NCI-H2081 (cell line): ENCODE results near the gene RNU7-1.
A peak's percentile ranks its signal among the peaks of the same experiment; 100 is the strongest.
"Not testable (repeated sequence)": the region's sequence is repeated elsewhere in the genome, so short reads cannot be mapped to it uniquely, and the experiment has no call there.

Experiments used
- DNase-seq, 2 experiments: peaks; one replicate each; lab custom pipeline; 2025; lab: John Stamatoyannopoulos, UW

Gene RNU7-1

DNA sequence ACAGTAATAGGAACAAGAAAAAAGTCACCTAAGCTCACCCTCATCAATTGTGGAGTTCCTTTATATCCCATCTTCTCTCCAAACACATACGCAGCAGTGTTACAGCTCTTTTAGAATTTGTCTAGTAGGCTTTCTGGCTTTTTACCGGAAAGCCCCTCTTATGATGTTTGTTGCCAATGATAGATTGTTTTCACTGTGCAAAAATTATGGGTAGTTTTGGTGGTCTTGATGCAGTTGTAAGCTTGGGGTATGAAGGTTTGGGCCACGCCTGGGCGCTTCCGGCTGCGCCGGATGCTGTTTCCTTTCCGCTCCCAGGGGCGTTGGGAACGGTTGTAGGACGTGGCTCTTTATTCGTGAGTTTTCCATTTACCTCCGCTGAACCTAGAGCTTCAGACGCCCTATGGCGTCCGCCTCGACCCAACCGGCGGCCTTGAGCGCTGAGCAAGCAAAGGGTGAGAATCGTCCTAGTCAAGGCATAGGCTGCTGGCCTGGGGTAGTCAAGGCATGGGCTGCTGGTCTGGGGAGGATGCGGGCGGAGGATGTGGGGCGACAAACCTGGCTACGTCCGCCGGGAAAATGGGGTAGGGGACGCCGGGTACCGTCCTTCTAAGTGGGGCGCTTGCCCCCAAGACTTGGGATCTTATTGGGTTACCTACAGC is at the start of gene RNU7-1, which contains the start of gene C12orf57:
Gene RNU7-1 (plus strand): TSS at position 95 of the 659 bp plus-strand sequence.
Gene C12orf57 (plus strand): TSS at position 301 of the 659 bp plus-strand sequence. CDS start 100 bp downstream, at position 401.
- peak; percentile 92 to 97 for DNase-seq

GRCh38 chr12:6894321-6894720 is 49.3 kb upstream of the RNU7-1 start:
- DNase-seq: no peak

DNA sequence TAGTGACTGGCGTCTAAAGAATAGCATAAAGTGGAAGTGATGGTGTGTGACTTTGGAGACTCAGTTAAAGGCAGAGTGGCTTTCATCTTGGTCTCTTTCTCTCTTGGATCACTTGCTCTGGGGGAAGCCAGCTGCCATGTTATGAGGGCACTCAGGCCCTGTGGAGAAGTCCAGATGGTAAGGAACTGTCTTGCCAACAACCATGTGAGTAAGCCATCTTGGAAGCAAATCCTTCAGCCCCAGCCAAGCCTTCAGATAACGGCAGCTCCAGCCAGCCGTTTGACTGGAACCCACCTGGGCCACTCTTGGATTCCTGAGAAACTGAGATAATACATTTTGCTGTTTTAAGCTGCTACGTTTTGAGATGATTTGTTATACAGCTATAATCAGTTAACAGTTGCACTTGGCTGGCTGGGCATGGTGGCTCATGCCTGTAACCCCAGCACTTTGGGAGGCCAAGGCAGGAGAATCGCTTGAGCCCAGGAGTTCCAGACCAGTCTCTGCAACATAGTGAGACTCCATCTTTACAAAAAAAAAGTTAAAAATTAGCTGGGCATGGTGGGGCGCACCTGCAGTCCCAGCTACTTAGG is 46.7 kb upstream of the RNU7-1 start:
- DNase-seq: no peak

- no peak for DNase-seq
Observed at GRCh38 chr12:6899427-6899826, 44.2 kb upstream of the RNU7-1 start.

DNA sequence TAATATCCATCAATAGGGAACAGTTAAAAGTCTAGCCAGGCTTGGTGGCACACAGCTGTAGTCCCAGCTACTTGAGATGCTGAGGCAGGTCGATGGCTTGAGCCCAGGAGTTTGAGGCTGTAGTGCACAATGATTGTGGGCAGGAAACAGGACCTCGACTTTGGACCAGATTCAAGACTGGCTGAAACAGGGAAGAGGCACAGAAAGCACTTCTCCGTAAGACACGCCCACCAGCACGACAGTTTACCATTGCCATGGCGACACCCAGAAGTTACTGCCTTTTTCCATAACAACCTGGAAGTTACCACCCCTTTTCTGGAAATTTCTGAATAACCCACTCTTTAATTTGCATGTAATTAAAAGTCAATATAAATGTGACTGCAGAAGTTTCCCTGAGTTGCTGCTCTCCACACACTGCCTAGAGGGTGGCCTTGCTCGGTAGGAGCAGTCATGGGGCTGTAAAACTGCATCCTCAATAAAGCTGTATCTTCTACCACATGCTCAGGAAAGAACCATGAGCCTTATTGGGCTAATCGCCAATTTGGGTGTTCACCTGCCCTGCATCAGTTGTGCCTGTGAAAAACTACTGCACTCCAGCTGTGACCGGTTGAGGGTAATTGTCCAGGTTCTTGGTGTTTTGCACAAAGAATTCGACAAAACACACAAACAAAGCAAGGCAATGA is 43.6 kb upstream of the RNU7-1 start:
- peak; percentile 20 to 47 for DNase-seq

- DNase-seq: no peak
Observed at GRCh38 chr12:6902448-6902847, 41.2 kb upstream of the RNU7-1 start.

DNA sequence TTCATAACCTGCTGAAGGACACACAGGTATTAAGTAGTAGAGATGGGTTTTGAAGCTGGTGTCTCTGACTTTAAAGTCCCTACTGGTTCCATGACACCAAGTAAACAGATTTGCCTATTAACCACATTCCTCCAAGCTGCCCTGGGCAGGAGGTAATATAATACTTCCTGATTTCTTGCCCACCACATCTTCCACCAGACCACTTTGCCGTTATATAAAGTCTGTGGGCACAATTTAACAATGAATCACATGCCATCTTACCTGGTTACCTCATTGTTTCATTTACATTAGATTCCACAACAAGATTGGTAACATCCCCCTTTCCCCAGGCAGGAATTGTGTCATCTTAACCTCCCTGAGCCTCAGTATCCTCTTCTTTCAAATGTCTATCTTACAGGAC is 39.9 kb upstream of the RNU7-1 start:
- no peak for DNase-seq

DNA sequence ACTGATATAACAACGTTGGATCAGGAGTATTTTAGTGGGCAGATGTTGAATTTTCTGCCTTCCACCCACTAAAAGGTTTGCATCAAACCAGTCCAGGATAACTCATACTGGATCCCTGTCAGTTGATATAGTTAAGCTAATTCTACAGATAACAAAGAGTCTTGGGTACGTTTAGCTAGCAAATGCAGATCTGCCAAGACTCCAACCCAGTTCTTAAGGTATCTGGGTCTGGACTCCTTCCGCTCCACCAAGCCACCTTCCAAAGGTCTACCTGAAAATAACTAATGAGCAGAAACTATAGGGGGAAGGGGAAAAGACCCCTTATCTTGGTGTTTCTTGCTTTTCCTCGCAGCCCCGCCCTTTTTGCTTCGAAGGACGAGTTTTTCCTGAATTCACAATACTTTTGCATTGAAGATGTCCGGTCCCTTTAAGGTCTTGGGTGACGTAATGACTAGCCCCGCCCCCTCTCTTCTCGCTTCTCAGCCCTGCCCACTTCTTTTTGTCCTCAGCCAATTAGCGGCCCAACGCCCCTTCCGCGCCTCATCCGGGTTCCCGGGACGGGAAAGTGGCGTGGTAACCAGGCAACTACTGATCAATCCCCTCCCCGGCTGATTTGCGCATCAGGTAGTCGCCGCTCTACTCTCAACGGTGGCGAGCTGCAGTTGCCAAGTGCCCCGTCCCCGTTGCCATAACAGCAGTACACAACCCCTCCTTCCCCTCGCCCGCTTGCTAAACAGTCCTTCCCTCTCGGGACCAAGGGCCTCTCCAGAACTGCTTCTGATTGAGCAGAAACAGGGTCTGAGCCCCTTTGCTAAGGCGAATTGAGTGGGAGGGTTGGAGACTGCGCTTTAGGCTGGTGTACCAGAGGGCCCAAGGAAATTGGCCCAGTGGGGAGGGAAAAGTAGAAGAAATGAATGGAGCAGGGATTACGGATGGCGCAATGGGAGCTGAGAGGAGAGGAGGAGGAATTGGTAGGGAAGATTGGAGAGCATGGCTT is 39.0 kb upstream of the RNU7-1 start, which contains the start of gene LRRC23:
Gene LRRC23 (plus strand): TSS at position 543 of the 997 bp plus-strand sequence. CDS start 812 bp downstream, outside the sequence.
- DNase-seq: peak; percentile 97

DNA sequence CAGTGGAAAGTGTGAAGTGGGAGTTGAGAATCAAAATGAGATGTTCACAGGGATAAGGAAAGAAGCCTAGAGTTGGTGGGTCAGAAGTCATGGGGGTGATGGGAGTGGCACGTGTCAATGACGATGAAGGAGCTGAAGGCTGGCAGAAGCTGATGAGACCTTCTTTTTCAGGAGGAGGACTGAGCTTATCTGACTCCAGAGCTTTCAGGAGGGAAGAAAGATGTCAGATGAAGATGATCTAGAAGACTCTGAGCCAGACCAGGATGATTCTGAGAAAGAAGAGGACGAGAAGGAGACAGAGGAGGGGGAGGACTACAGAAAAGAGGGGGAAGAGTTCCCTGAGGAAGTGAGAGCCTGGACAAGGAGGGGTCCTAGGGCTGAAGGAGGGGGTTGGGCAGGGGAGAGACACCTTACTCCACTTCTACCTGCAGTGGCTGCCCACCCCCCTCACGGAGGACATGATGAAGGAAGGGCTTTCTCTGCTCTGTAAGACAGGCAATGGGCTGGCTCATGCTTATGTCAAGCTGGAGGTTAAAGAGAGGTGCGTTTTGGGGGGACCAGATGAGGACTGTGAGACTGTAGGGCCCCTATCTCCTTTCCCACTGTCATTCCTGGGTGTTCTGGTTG is 38.1 kb upstream of the RNU7-1 start:
- no peak for DNase-seq

GRCh38 chr12:6908141-6908540 is 35.5 kb upstream of the RNU7-1 start:
- DNase-seq: not testable (repeated sequence)

- DNase-seq: peak in 1 of 2 experiments; percentile 10
Observed at GRCh38 chr12:6909421-6910145, 34.0 kb upstream of the RNU7-1 start.

GRCh38 chr12:6912164-6912935 is 31.3 kb upstream of the RNU7-1 start:
- DNase-seq: no peak

DNA sequence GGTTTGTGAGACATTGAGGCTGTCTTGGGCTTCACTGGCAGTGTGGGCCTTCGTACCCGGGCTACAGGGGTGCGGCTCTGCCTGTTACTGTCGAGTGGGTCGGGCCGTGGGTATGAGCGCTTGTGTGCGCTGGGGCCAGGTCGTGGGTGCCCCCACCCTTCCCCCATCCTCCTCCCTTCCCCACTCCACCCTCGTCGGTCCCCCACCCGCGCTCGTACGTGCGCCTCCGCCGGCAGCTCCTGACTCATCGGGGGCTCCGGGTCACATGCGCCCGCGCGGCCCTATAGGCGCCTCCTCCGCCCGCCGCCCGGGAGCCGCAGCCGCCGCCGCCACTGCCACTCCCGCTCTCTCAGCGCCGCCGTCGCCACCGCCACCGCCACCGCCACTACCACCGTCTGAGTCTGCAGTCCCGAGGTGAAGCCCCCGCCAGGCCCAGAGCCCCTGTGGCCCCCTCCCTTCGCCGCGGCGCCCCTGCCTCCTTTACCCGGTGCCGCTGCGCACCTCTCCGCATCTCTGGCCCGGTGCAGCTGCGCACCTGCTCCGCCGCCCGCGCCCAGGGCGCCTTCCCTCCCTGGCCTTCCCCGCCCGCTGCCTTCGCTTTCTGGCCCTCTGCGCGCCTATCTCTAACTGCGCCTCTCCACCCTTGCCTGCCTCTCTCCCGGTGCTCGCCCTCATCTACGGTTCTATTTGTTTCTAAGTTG is 29.2 kb upstream of the RNU7-1 start, which contains the start of gene ENO2:
Gene ENO2 (plus strand): TSS at position 335 of the 701 bp plus-strand sequence. CDS start 1,253 bp downstream, outside the sequence.
- peak; percentile 56 to 69 for DNase-seq

DNA sequence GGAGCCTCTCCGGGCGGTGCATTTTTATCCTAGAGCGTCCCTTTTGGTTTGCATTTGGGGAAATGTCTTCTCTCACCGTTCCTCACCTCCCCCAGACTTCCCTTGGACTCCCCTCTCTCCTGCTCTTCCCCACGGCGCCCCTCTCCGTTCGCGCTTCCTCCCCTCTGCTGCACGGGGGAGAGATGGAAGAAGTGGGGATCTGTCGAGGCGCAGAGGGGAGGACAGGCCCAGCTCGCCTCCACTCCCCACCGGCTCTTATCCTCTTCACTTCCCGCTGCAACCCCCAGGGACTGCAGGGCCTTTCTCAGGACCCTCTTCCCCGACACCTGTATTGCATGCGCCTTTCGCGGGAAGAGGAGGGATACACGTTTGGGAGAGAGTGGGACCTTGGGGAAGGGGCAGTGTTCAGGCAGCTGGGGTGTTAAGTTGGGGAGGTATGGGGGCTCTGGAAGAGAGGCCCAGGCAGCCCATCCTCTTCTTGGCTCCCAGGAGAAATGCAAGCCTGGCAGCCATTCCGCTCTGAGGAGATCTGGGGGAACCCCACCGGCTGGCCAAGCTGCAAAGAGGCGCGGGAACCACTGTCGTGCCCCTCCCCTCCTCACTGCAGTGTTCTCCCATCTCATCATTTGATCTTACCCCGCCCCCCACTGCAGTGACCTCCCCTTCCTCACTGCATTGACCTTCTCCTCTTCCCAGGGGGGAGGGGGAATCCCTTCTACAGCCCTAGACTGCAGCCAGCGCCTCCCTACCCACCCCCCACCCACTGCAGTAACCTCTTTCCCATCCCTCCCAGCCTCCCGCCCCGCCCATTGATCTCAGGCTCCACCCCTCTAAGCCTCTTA is 28.4 kb upstream of the RNU7-1 start:
- DNase-seq: peak; percentile 13 to 21

DNA sequence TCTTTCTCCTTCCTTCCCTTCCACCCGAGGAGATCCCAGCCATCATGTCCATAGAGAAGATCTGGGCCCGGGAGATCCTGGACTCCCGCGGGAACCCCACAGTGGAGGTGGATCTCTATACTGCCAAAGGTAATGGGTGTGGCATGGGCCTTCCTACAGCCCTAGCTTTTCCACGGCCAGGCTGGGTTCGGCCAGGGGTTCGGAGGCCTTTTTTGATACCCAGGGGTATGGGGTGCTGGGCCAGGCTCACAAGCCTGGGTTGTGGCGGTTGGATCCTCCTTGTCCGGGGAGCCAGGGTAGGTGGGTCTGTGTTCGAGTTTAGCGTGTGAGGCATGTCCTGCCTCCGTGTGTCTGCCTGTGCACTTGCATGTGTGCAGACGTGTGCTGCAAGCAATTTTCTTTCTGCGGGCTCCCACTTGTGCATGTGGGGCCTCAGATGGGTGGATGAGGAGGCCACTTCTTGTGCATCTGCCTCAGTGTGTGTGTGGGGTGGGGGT is 27.8 kb upstream of the RNU7-1 start:
- DNase-seq: no peak

GRCh38 chr12:6916426-6917200 is 27.0 kb upstream of the RNU7-1 start:
- DNase-seq: no peak
